B cell (primary cell): ENCODE results near the gene PRTFDC1. TPM values are rescaled to one million over a fixed set of nuclear protein-coding genes. Genes with fewer than 3 reads are reported as not detected.

Experiments
- ATAC-seq: fragments of 200-7000 bp; cut with Tn5 transposase; one replicate; pipeline ENCODE4 v1.10.0; 2021; ENCODE audit warnings: low read depth, mild to moderate bottlenecking, moderate number of reproducible peaks, moderate library complexity
- CTCF ChIA-PET: fragments of 350-600 bp; sonication (Branson Sonifier 250); formaldehyde crosslinking; loops from one replicate; lab custom pipeline; 2021; ENCODE audit warnings: antibody characterized with exemption, inconsistent platforms; lab: Charles Lee
- POLR2A ChIA-PET: fragments of 350-600 bp; sonication (Branson Sonifier 250); formaldehyde crosslinking; loops from one replicate; lab custom pipeline; 2021; ENCODE audit warnings: antibody characterized with exemption; lab: Charles Lee
- DNase-seq: peaks from one replicate; pipeline ENCODE4 v3.0.0; 2013
- H2AFZ ChIP-seq: 2 replicates; pipeline ENCODE4 v1.6.1; 2012; ENCODE audit warnings: mild to moderate bottlenecking, low read depth, low read length; ENCODE audit not compliant: insufficient read depth, poor library complexity, severe bottlenecking
- H3K27ac ChIP-seq, 2 donors: 1 replicate in 1 of 2; 2 replicates in 1 of 2; pipeline ENCODE4 v1.5.1; 2012 to 2013; ENCODE audit warnings: low read length in 2 of 2, mild to moderate bottlenecking in 2 of 2, moderate library complexity in 1 of 2
- H3K27me3 ChIP-seq, 4 experiments: fragments of 200-600 bp in 1 of 4; sonication (generic) in 1 of 4; replicated peaks in 1 of 4; 1 replicate in 2 of 4; 2 replicates in 2 of 4; pipeline versions ENCODE4 v1.6.1 to v1.7.0; 2013 to 2016; ENCODE audit warnings: low read length in 3 of 4, mild to moderate bottlenecking in 2 of 4, mixed read lengths in 1 of 4, moderate library complexity in 1 of 4; ENCODE audit not compliant: insufficient read depth in 4 of 4, control insufficient read depth in 3 of 4; ENCODE audit errors: control extremely low read depth in 1 of 4
- H3K36me3 ChIP-seq, 2 experiments: replicated peaks in 1 of 2; 1 replicate in 1 of 2; 2 replicates in 1 of 2; pipeline versions ENCODE4 v1.6.1 to v1.7.1; 2013; ENCODE audit warnings: low read length in 1 of 2; ENCODE audit not compliant: insufficient read depth in 2 of 2, control insufficient read depth in 1 of 2; ENCODE audit errors: control extremely low read depth in 1 of 2, extremely low read depth in 1 of 2
- H3K4me1 ChIP-seq, 2 donors: fragments of 200-600 bp in 1 of 2; sonication (generic) in 1 of 2; 1 replicate in 1 of 2; 2 replicates in 1 of 2; pipeline versions ENCODE4 v1.5.1 to v1.6.1; 2013 to 2017; ENCODE audit warnings: low read length in 2 of 2; ENCODE audit not compliant: control insufficient read depth in 2 of 2, insufficient read depth in 2 of 2
- H3K4me2 ChIP-seq: replicated peaks from 2 replicates; pipeline ENCODE3; 2012; ENCODE audit warnings: mild to moderate bottlenecking, low read depth, low read length; ENCODE audit not compliant: poor library complexity, severe bottlenecking
- H3K4me3 ChIP-seq, 5 experiments: fragments of 200-600 bp in 1 of 5; sonication (generic) in 1 of 5; 1 replicate in 3 of 5; 2 replicates in 2 of 5; pipeline versions ENCODE4 v1.5.1 to v1.7.0; 2011 to 2016; ENCODE audit warnings: low read length in 4 of 5, mild to moderate bottlenecking in 4 of 5, low read depth in 2 of 5, control low read depth in 1 of 5, moderate library complexity in 1 of 5; ENCODE audit not compliant: insufficient read depth in 1 of 5; ENCODE audit errors: control extremely low read depth in 1 of 5, extremely low read depth in 1 of 5
- H3K79me2 ChIP-seq: fragments of 200-600 bp; sonication (generic); one replicate; pipeline ENCODE4 v1.6.0; 2016; ENCODE audit warnings: low read length; ENCODE audit not compliant: control insufficient read depth, insufficient read depth
- H3K9ac ChIP-seq: fragments of 200-600 bp; sonication (generic); 2 replicates; pipeline ENCODE4 v1.6.1; 2017; ENCODE audit warnings: mild to moderate bottlenecking, low read length, moderate library complexity
- H3K9me3 ChIP-seq, 3 donors: one replicate each; pipeline versions ENCODE4 v1.6.1 to v1.7.1; 2013; ENCODE audit warnings: low read length in 2 of 3; ENCODE audit not compliant: control insufficient read depth in 2 of 3, insufficient read depth in 1 of 3; ENCODE audit errors: control extremely low read depth in 1 of 3
- H4K20me1 ChIP-seq: 2 replicates; pipeline ENCODE4 v1.6.0; 2012; ENCODE audit warnings: mild to moderate bottlenecking, low read length; ENCODE audit not compliant: insufficient read depth, control insufficient read depth, poor library complexity, severe bottlenecking
- H3K27ac Mint-ChIP-seq: one replicate; pipeline ENCODE4 v1.8.0; 2021; ENCODE audit warnings: mixed read lengths
- H3K27me3 Mint-ChIP-seq: one replicate; pipeline ENCODE4 v1.8.0; 2021; ENCODE audit warnings: mixed read lengths
- H3K4me1 Mint-ChIP-seq: one replicate; pipeline ENCODE4 v1.8.0; 2021; ENCODE audit warnings: mixed read lengths
- H3K4me3 Mint-ChIP-seq: one replicate; pipeline ENCODE4 v1.8.0; 2021; ENCODE audit warnings: mixed read lengths
- H3K9me3 Mint-ChIP-seq: one replicate; pipeline ENCODE4 v1.8.0; 2022; ENCODE audit warnings: mixed read lengths; ENCODE audit not compliant: insufficient read depth
- CTCF ChIP-seq: fragments of 200-600 bp; IDR thresholded peaks from one replicate; pipeline ENCODE4 v1.8.0; 2022; ENCODE audit warnings: antibody characterized with exemption, mild to moderate bottlenecking
- EZH2 ChIP-seq: IDR thresholded peaks from 2 replicates; pipeline ENCODE4 v1.6.1; 2012; ENCODE audit warnings: borderline replicate concordance, low read depth, mild to moderate bottlenecking, moderate library complexity, low read length; ENCODE audit not compliant: insufficient read depth, poor library complexity, severe bottlenecking
- WGBS: methylation state at CpG from one replicate; pipeline ENCODE4 v1.1.5; 2013; ENCODE audit warnings: missing lambda C conversion rate; ENCODE audit not compliant: insufficient coverage; 5-methylcytosine and 5-hydroxymethylcytosine counted together
- intact Hi-C: fragments of 100-400 bp; cut with micrococcal nuclease; formaldehyde crosslinking; loops from one replicate; pipeline ENCODE4 v1.10.0; 2022
- polyA plus RNA-seq: library from polyadenylated mRNA; depleted of rRNA; stranded (reverse); fragments of >200 nt; gene quantifications from 2 replicates; pipeline ENCODE4 v1.2.3, GENCODE V29; 2012
- total RNA-seq, 2 donors: library from RNA; stranded (reverse); fragments of 120-200 nt in 1 of 2; gene quantifications; 1 replicate in 1 of 2; 2 replicates in 1 of 2; pipeline versions ENCODE4 v1.2.3 to v1.2.4, GENCODE V29; 2013 to 2022

PRTFDC1 gene
- total and polyA plus RNA-seq, 2 donors (not counting 1 experiment from before 2014, with no cell fraction given): 0.63 TPM; not detected in 1

DNA sequence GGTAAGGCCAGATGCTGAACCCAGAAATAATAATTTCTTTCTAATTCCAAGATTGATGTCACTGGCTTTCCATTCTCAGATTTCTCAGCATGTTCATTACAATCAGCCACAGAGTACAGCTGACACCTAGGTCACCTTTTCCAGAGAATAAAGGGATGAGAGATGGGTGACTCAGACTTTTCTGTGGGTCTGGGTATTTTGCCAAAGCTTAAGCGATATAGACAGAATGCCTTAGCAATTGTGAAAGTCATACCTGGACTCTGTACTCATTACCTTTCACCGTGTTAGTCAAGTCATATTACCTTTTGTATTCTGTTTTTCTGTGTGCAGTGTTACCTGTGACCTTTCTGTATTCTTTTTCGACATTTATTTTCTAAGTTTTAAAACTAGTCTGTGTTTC, 10.6 kb upstream of the PRTFDC1 start:
- Histone ChIP-seq H3K4me3 (no peak overlapping the region), H2AFZ (no peak overlapping the region), H3K27me3 (no peaks in the 10 kb centered on the region), H3K27ac (no peak overlapping the region), H3K36me3 (no peaks in the 10 kb centered on the region), H4K20me1 (no peaks in the 10 kb centered on the region), H3K9me3 (no peaks in the 10 kb centered on the region), H3K4me1 (no peaks in the 10 kb centered on the region), H3K9ac (no peak overlapping the region), H3K79me2 (no peaks in the 10 kb centered on the region), H3K4me2 (no peak overlapping the region)
- H3K4me3 Mint-ChIP-seq: no peak overlapping the region
- CTCF ChIA-PET: no interaction called here
- WGBS: no CpG with 5 or more reads among the region's 3 CpGs
- POLR2A ChIA-PET: no interaction called here
- intact Hi-C loops: no loop called here
- no peak overlapping the region for H3K27ac Mint-ChIP-seq
- no peaks in the 10 kb centered on the region for H3K27me3 Mint-ChIP-seq
- no peaks in the 10 kb centered on the region for H3K4me1 Mint-ChIP-seq
- no peaks in the 10 kb centered on the region for H3K9me3 Mint-ChIP-seq
- no peak for DNase-seq
- TF ChIP-seq CTCF (no peak), EZH2 (no peak)
- no peak for ATAC-seq

- ATAC-seq (no peak), DNase-seq (no peak)
- Histone ChIP-seq H3K4me2 (no peak overlapping the region), H3K36me3 (no peaks in the 10 kb centered on the region), H3K9me3 (no peaks in the 10 kb centered on the region), H2AFZ (no peak overlapping the region), H3K4me1 (no peaks in the 10 kb centered on the region), H3K79me2 (no peaks in the 10 kb centered on the region), H3K27me3 (no peaks in the 10 kb centered on the region), H3K27ac (no peak overlapping the region), H4K20me1 (no peaks in the 10 kb centered on the region), H3K9ac (no peak overlapping the region), H3K4me3 (no peak overlapping the region)
- Mint-ChIP-seq H3K27me3 (peaks cover 4% of the 10 kb centered on the region), H3K4me1 (no peaks in the 10 kb centered on the region), H3K4me3 (no peak overlapping the region), H3K9me3 (no peaks in the 10 kb centered on the region), H3K27ac (no peak overlapping the region)
- no peak for TF ChIP-seq CTCF
- no peak for TF ChIP-seq EZH2
- WGBS: no CpG with 5 or more reads among the region's 4 CpGs
- ChIA-PET CTCF (interaction anchor here (1.0 kb wide), 1 partner anchor 9 kb away, joined by 4 read pairs; the partner anchor contains the start of gene PRTFDC1), POLR2A (no interaction called here)
- intact Hi-C loops: no loop called here
Measured at GRCh38 chr10:24961582-24961981, 9.2 kb upstream of the PRTFDC1 start.
